Measurements from ENCODE around the gene FBXL19. TPM values are rescaled to one million over a fixed set of nuclear protein-coding genes. Genes with fewer than 3 reads are reported as not detected.

Gene FBXL19
- total and polyA plus RNA-seq, 2 of the 13 experiments (the other 11 are each of a cell fraction or from before 2014, with no cell fraction given) = 6.0 to 13.7 TPM

- TF ChIP-seq SRSF4 (IDR thresholded peaks at IDR 0.05; ENCODE audit: low read depth, low read length, poor library complexity, severe bottlenecking) = no peak
- peak; percentile 74; the same call in 1 of the 2 replicates for TF ChIP-seq MYC (CRISPR knock-in tag; IDR thresholded peaks at IDR 0.05; ENCODE audit: borderline replicate concordance)
- TF ChIP-seq, protein P1, sequence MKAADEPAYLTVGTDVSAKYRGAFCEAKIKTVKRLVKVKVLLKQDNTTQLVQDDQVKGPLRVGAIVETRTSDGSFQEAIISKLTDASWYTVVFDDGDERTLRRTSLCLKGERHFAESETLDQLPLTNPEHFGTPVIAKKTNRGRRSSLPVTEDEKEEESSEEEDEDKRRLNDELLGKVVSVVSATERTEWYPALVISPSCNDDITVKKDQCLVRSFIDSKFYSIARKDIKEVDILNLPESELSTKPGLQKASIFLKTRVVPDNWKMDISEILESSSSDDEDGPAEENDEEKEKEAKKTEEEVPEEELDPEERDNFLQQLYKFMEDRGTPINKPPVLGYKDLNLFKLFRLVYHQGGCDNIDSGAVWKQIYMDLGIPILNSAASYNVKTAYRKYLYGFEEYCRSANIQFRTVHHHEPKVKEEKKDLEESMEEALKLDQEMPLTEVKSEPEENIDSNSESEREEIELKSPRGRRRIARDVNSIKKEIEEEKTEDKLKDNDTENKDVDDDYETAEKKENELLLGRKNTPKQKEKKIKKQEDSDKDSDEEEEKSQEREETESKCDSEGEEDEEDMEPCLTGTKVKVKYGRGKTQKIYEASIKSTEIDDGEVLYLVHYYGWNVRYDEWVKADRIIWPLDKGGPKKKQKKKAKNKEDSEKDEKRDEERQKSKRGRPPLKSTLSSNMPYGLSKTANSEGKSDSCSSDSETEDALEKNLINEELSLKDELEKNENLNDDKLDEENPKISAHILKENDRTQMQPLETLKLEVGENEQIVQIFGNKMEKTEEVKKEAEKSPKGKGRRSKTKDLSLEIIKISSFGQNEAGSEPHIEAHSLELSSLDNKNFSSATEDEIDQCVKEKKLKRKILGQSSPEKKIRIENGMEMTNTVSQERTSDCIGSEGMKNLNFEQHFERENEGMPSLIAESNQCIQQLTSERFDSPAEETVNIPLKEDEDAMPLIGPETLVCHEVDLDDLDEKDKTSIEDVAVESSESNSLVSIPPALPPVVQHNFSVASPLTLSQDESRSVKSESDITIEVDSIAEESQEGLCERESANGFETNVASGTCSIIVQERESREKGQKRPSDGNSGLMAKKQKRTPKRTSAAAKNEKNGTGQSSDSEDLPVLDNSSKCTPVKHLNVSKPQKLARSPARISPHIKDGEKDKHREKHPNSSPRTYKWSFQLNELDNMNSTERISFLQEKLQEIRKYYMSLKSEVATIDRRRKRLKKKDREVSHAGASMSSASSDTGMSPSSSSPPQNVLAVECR (CRISPR knock-in tag; IDR thresholded peaks at IDR 0.05; ENCODE audit: borderline replicate concordance) = peak; percentile 94
- TF ChIP-seq ATF7 (IDR thresholded peaks at IDR 0.05) = no peak
- peak; percentile 67 for TF ChIP-seq ATF7 (CRISPR knock-in tag; IDR thresholded peaks at IDR 0.05)
- TF ChIP-seq FOXP1 (IDR thresholded peaks at IDR 0.05) = no peak
- TF ChIP-seq FOXP1 (CRISPR knock-in tag; IDR thresholded peaks at IDR 0.05) = peak; percentile 30; the same call in 1 of the 2 replicates
- TF ChIP-seq ZNF382 (CRISPR knock-in tag; IDR thresholded peaks at IDR 0.05; ENCODE audit: borderline replicate concordance) = no peak
- TF ChIP-seq ZNF441 (CRISPR knock-in tag; IDR thresholded peaks at IDR 0.05; ENCODE audit: borderline replicate concordance) = peak; percentile 57; the same call in 1 of the 2 replicates
- TF ChIP-seq NR2C2 (CRISPR knock-in tag; IDR thresholded peaks at IDR 0.05; ENCODE audit: borderline replicate concordance) = peak; percentile 83
- TF ChIP-seq PITX1 (CRISPR knock-in tag; IDR thresholded peaks at IDR 0.05) = peak; percentile 72; the same call in 1 of the 2 replicates
- TF ChIP-seq SMYD3 (CRISPR knock-in tag; IDR thresholded peaks at IDR 0.05) = peak; percentile 74; the same call in 1 of the 2 replicates
- TF ChIP-seq ZNF674 (CRISPR knock-in tag; IDR thresholded peaks at IDR 0.05; ENCODE audit: low read depth) = no peak
- TF ChIP-seq, protein P2, sequence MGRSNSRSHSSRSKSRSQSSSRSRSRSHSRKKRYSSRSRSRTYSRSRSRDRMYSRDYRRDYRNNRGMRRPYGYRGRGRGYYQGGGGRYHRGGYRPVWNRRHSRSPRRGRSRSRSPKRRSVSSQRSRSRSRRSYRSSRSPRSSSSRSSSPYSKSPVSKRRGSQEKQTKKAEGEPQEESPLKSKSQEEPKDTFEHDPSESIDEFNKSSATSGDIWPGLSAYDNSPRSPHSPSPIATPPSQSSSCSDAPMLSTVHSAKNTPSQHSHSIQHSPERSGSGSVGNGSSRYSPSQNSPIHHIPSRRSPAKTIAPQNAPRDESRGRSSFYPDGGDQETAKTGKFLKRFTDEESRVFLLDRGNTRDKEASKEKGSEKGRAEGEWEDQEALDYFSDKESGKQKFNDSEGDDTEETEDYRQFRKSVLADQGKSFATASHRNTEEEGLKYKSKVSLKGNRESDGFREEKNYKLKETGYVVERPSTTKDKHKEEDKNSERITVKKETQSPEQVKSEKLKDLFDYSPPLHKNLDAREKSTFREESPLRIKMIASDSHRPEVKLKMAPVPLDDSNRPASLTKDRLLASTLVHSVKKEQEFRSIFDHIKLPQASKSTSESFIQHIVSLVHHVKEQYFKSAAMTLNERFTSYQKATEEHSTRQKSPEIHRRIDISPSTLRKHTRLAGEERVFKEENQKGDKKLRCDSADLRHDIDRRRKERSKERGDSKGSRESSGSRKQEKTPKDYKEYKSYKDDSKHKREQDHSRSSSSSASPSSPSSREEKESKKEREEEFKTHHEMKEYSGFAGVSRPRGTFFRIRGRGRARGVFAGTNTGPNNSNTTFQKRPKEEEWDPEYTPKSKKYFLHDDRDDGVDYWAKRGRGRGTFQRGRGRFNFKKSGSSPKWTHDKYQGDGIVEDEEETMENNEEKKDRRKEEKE (IDR thresholded peaks at IDR 0.05) = no peak
- peak; percentile 68; the same call in 1 of the 2 replicates for TF ChIP-seq GFI1 (CRISPR knock-in tag; IDR thresholded peaks at IDR 0.05; ENCODE audit: borderline replicate concordance)
- peak; percentile 83; the same call in 1 of the 2 replicates for TF ChIP-seq TP53 (CRISPR knock-in tag; conservative IDR thresholded peaks at IDR 0.05)
- peak; percentile 94 for TF ChIP-seq ZNF564 (CRISPR knock-in tag; IDR thresholded peaks at IDR 0.05)
- TF ChIP-seq ZNF256 (CRISPR knock-in tag; conservative IDR thresholded peaks at IDR 0.05) = no peak
- peak; percentile 99 for TF ChIP-seq ZNF510 (CRISPR knock-in tag; IDR thresholded peaks at IDR 0.05; ENCODE audit: low read depth)
- peak; percentile 63 for TF ChIP-seq NFYB (CRISPR knock-in tag; IDR thresholded peaks at IDR 0.05)
- TF ChIP-seq ZZZ3 (CRISPR knock-in tag; IDR thresholded peaks at IDR 0.05; ENCODE audit: borderline replicate concordance) = peak; percentile 91; the same call in 1 of the 2 replicates
- TF ChIP-seq HDAC1 (CRISPR knock-in tag; IDR thresholded peaks at IDR 0.05) = peak; percentile 95
- peak in 1 of 2 experiments; percentile 88; a peak in 2 of 4 replicates for TF ChIP-seq KLF16 (CRISPR knock-in tag; IDR thresholded peaks at IDR 0.05)
Observed at GRCh38 chr16:30949650-30950515, 26.5 kb downstream of the FBXL19 start (continued).

Data from HepG2 (cell line).